ENCODE measurements around the gene SLCO6A1. TPM values are rescaled to one million over a fixed set of nuclear protein-coding genes. Genes with fewer than 3 reads are reported as not detected.

SLCO6A1 gene
- not detected for polyA plus RNA-seq (2012; ENCODE audit: missing spikeins)

- DNase-seq (ENCODE audit: insufficient read length) (no peak), FAIRE-seq (no peak)
- TF ChIP-seq POLR2A (IDR thresholded peaks at IDR 0.05; ENCODE audit: low read depth, low read length): no peak
- no peak for TF ChIP-seq POLR2AphosphoS5 (IDR thresholded peaks at IDR 0.05; ENCODE audit: low read depth, low read length)
- no peak for TF ChIP-seq TAF1 (IDR thresholded peaks at IDR 0.05; ENCODE audit: borderline replicate concordance, low read depth, low read length)
Observed at GRCh38 chr5:102498271-102499034, at the start of gene SLCO6A1. Gene SLCO6A1 (minus strand): TSS chr5:102499001. CDS start chr5:102498844, 157 bp downstream.

GRCh38 chr5:102547141-102548035 lies 48.6 kb upstream of the SLCO6A1 start:
- DNase-seq (ENCODE audit: insufficient read length): no peak
- no peak for FAIRE-seq
- no peak for TF ChIP-seq POLR2AphosphoS5 (IDR thresholded peaks at IDR 0.05; ENCODE audit: low read depth, low read length)
- TF ChIP-seq POLR2A (IDR thresholded peaks at IDR 0.05; ENCODE audit: low read depth, low read length): no peak
- TF ChIP-seq TAF1 (IDR thresholded peaks at IDR 0.05; ENCODE audit: borderline replicate concordance, low read depth, low read length): no peak

- DNase-seq (ENCODE audit: insufficient read length) (no peak), FAIRE-seq (no peak)
- TF ChIP-seq POLR2AphosphoS5 (IDR thresholded peaks at IDR 0.05; ENCODE audit: low read depth, low read length) (no peak), TAF1 (IDR thresholded peaks at IDR 0.05; ENCODE audit: borderline replicate concordance, low read depth, low read length) (no peak), POLR2A (IDR thresholded peaks at IDR 0.05; ENCODE audit: low read depth, low read length) (no peak)
Observed at GRCh38 chr5:102545175-102545574, 46.4 kb upstream of the SLCO6A1 start.

GRCh38 chr5:102542057-102542456 lies 43.3 kb upstream of the SLCO6A1 start:
- no peak for FAIRE-seq
- no peak for DNase-seq (ENCODE audit: insufficient read length)
- TF ChIP-seq POLR2AphosphoS5 (IDR thresholded peaks at IDR 0.05; ENCODE audit: low read depth, low read length) (no peak), TAF1 (IDR thresholded peaks at IDR 0.05; ENCODE audit: borderline replicate concordance, low read depth, low read length) (no peak), POLR2A (IDR thresholded peaks at IDR 0.05; ENCODE audit: low read depth, low read length) (no peak)

- no peak for TF ChIP-seq POLR2AphosphoS5 (IDR thresholded peaks at IDR 0.05; ENCODE audit: low read depth, low read length)
- no peak for TF ChIP-seq TAF1 (IDR thresholded peaks at IDR 0.05; ENCODE audit: borderline replicate concordance, low read depth, low read length)
- TF ChIP-seq POLR2A (IDR thresholded peaks at IDR 0.05; ENCODE audit: low read depth, low read length): no peak
- FAIRE-seq: no peak
- DNase-seq (ENCODE audit: insufficient read length): no peak
Observed at GRCh38 chr5:102539996-102540728, 41.4 kb upstream of the SLCO6A1 start.

GRCh38 chr5:102539562-102539961 lies 40.8 kb upstream of the SLCO6A1 start:
- no peak for DNase-seq (ENCODE audit: insufficient read length)
- TF ChIP-seq TAF1 (IDR thresholded peaks at IDR 0.05; ENCODE audit: borderline replicate concordance, low read depth, low read length): no peak
- TF ChIP-seq POLR2AphosphoS5 (IDR thresholded peaks at IDR 0.05; ENCODE audit: low read depth, low read length): no peak
- no peak for TF ChIP-seq POLR2A (IDR thresholded peaks at IDR 0.05; ENCODE audit: low read depth, low read length)
- FAIRE-seq: no peak

- no peak for TF ChIP-seq TAF1 (IDR thresholded peaks at IDR 0.05; ENCODE audit: borderline replicate concordance, low read depth, low read length)
- no peak for TF ChIP-seq POLR2AphosphoS5 (IDR thresholded peaks at IDR 0.05; ENCODE audit: low read depth, low read length)
- no peak for TF ChIP-seq POLR2A (IDR thresholded peaks at IDR 0.05; ENCODE audit: low read depth, low read length)
- DNase-seq (ENCODE audit: insufficient read length): no peak
- no peak for FAIRE-seq
Observed at GRCh38 chr5:102537011-102537410, 38.2 kb upstream of the SLCO6A1 start.

- FAIRE-seq (no peak), DNase-seq (ENCODE audit: insufficient read length) (no peak)
- TF ChIP-seq POLR2AphosphoS5 (IDR thresholded peaks at IDR 0.05; ENCODE audit: low read depth, low read length) (no peak), TAF1 (IDR thresholded peaks at IDR 0.05; ENCODE audit: borderline replicate concordance, low read depth, low read length) (no peak), POLR2A (IDR thresholded peaks at IDR 0.05; ENCODE audit: low read depth, low read length) (no peak)
Observed at GRCh38 chr5:102536323-102536928, 37.6 kb upstream of the SLCO6A1 start.

GRCh38 chr5:102532123-102532522 lies 33.3 kb upstream of the SLCO6A1 start:
- TF ChIP-seq POLR2AphosphoS5 (IDR thresholded peaks at IDR 0.05; ENCODE audit: low read depth, low read length) (no peak), TAF1 (IDR thresholded peaks at IDR 0.05; ENCODE audit: borderline replicate concordance, low read depth, low read length) (no peak), POLR2A (IDR thresholded peaks at IDR 0.05; ENCODE audit: low read depth, low read length) (no peak)
- DNase-seq (ENCODE audit: insufficient read length) (no peak), FAIRE-seq (no peak)

- no peak for DNase-seq (ENCODE audit: insufficient read length)
- FAIRE-seq: no peak
- no peak for TF ChIP-seq POLR2AphosphoS5 (IDR thresholded peaks at IDR 0.05; ENCODE audit: low read depth, low read length)
- TF ChIP-seq TAF1 (IDR thresholded peaks at IDR 0.05; ENCODE audit: borderline replicate concordance, low read depth, low read length): no peak
- no peak for TF ChIP-seq POLR2A (IDR thresholded peaks at IDR 0.05; ENCODE audit: low read depth, low read length)
Observed at GRCh38 chr5:102531506-102531905, 32.7 kb upstream of the SLCO6A1 start.
